Fibroblast of pulmonary artery (primary cell): ENCODE data around the gene NMRK2.

Source experiments
- DNase-seq: peaks from one replicate; pipeline ENCODE4 v3.0.0-alpha.2; 2010; ENCODE audit warnings: low read depth
- H3K4me3 ChIP-seq: replicated peaks from 2 replicates; pipeline ENCODE4 v1.5.1; 2011; ENCODE audit warnings: low read depth, mild to moderate bottlenecking, control low read depth, low read length, moderate library complexity
- TF ChIP-seq, protein P1 (sequence below): IDR thresholded peaks from 2 replicates; pipeline ENCODE4 v1.5.1; 2011; ENCODE audit warnings: mild to moderate bottlenecking, control low read depth, low read length, inconsistent platforms; ENCODE audit errors: missing control alignments

NMRK2 gene

DNA sequence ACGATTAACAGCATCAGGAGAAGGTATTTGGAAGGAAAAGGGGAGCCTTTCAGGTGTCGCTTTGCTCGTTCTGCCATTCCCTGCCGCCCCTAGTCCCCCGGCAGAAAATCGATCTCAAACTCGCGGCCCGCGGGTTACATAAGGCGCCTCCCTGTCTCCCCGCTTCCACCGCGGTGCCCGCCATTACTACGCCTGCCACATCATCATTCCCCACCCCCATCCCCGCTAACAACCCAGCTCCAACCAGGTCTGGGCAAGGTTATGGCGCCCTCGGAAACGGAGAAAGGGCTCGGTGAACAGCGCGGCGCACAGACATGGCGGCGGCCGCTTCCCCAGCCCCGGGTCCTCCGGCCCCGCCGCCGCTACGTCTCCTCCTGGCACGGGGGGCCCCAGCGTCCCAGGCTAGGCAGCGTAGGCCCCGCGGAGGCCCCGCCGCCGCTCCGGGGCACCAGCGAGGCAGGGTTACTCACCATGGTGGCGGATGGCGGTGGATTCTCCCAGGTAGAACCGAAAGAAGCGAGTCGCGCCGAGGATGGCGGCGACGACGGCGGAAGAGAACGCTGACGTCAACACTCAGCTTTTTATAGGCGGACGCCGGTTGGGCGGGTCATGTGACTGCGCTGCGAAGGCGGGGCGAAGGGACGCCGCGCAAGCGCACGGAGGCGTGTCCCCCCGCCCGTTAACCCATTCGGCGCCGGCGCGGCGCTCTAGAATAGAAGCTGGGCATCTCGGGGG, 52.2 kb downstream of the NMRK2 start, which contains the start of gene EEF2:
Gene EEF2, minus strand, starts transcription at position 556 of the 735 bp plus-strand sequence. Its CDS starts 83 bp downstream, at position 473.
- TF ChIP-seq, protein P1, sequence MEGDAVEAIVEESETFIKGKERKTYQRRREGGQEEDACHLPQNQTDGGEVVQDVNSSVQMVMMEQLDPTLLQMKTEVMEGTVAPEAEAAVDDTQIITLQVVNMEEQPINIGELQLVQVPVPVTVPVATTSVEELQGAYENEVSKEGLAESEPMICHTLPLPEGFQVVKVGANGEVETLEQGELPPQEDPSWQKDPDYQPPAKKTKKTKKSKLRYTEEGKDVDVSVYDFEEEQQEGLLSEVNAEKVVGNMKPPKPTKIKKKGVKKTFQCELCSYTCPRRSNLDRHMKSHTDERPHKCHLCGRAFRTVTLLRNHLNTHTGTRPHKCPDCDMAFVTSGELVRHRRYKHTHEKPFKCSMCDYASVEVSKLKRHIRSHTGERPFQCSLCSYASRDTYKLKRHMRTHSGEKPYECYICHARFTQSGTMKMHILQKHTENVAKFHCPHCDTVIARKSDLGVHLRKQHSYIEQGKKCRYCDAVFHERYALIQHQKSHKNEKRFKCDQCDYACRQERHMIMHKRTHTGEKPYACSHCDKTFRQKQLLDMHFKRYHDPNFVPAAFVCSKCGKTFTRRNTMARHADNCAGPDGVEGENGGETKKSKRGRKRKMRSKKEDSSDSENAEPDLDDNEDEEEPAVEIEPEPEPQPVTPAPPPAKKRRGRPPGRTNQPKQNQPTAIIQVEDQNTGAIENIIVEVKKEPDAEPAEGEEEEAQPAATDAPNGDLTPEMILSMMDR = no peak
- DNase-seq = peak; percentile 94
- peak within 1 kb of the TSS; percentile 100 for H3K4me3 ChIP-seq

DNA sequence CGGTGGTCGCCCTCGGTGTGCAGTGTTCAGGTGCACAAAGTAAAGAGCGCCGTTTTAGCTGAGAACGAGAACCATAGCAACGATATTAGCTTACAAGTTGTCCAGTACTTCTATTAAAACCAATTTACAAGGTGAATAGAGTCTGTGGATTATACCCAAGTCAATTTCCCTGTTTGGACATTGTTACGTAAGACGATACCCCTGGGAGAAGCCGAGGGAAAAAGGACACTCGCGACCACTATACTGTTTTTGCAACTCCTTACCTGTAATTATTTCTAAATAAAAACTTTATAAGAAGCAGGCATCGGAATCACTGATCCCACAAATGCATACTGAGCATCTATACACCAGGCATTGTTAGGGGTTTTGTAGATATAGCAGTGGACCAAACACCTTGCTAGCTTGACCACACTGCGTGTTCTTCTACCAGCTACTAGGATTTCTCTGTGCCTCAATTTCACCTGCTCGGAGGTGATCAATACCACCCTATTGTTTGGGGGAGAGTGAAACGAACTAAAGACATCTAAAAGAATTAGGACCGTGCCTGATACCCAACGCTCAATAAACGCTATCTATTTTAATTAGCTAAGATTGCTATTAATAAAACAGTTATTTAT, 52.9 kb downstream of the NMRK2 start:
- TF ChIP-seq, protein P1 = no peak
- H3K4me3 ChIP-seq = peak overlapping the region; percentile 100
- DNase-seq = no peak

DNA sequence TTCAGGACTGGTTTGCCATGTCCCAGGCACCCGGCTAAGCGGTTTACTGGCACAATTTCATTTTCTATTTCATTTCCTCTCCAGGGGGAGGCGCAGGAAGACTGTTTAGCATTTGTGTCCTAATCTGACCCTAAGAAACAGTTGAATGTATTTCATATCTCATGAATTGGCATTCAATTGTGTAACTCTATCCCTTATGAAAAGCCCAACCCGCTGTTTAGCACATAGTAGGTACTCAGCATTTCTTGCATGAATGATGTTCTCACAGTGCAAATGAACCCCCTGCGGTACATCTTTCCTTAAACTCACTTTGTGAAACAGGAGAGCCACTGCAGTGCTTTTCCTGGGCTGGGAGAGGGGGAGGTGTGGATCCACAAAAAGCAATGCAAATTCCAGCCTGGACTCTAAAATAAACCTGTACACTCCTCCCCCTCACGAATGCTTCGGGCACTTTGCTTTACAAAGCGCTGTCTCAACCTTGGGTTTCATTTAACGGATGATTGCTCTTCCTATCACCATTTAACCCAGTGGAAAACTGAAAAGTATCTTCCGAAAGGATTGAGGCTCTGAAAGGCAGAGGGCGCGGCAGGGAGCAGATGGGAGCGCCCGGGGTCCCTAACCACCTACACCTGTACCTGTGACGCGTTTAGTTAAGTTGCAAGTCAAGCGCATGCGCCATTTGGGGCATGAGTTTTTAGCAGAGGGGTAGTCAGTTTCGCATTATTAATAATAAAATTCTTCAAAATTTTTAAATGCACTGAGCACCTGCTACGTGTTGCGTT, 53.6 kb downstream of the NMRK2 start:
- TF ChIP-seq, protein P1 = peak; percentile 57
- peak; percentile 85 for DNase-seq
- peak overlapping the region; percentile 100 for H3K4me3 ChIP-seq

DNA sequence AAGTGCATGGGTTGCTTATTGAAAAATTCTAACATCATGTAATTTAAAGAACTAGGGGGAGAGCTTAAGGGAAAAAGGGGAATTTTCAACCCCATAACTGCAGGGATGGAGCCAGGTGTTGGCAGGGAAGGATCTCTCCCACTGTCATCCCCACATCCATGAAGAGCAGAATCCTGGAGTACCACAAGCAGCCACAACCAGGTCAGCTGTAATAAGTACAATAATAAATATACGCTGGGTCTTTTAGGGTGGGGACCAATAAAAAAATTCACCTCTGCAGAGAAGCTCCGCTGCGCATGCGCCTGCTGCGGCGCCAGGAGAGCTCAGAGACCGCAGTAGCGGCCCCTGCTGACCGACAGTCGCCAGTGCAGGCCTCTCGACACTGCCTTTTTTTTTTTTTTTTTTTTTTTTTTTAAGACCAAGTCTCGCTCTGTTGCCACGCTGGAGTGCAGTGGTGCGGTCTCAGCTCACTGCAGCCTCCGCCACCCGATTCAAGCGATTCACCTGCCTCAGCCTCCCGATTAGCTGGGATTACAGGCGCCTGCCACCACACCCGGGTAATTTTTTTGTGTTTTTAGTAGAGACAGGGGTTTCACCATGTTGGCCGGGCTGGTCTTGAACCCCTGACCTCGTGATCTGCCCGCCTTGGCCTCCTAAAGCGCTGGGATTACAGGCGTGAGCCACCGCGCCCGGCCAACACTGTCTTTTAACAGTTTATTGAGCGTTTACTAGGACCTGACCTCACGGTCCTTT, 54.9 kb downstream of the NMRK2 start:
- peak; percentile 87 for DNase-seq
- TF ChIP-seq, protein P1 = peak; percentile 84
- H3K4me3 ChIP-seq = peak overlapping the region; percentile 33

DNA sequence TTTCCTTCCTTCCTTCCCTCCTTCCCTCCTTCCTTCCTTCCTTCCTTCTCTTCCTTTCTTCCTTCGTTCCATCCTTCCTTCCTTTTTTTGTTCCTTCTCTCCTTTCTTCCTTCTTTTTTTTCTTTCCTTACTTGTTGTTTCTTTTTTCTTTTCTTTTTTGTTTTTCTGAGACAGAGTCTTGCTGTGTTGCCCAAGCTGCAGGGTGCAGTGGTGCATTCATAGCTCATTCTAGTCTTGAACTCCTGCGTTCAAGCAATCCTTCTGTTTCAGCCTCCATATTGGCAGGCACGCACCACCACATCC, 57.9 kb downstream of the NMRK2 start:
- TF ChIP-seq, protein P1 = no peak
- no peak overlapping the region for H3K4me3 ChIP-seq

More for the DNA sequence above, 57.9 kb downstream of the NMRK2 start:
- no peak for DNase-seq
